ENCODE results near the gene ZNF385C. TPM values are rescaled to one million over a fixed set of nuclear protein-coding genes. Genes with fewer than 3 reads are reported as not detected.

ZNF385C gene
- total RNA-seq, 2 donors from 2014 or later: 1.4 to 2.1 TPM

- WGBS, 2 experiments (ENCODE audit: insufficient coverage in 1 of 2, insufficient read length in 1 of 2): 88 to 94% methylated on average over 10 of the region's 10 CpGs
- H3K36me3 ChIP-seq (ENCODE audit: control insufficient read depth, insufficient read depth, low read length): no peaks in the 10 kb centered on the region
- H3K9ac ChIP-seq (ENCODE audit: extremely low read depth, low read length, poor library complexity, severe bottlenecking): no peak overlapping the region
- H3K4me3 Mint-ChIP-seq: no peak overlapping the region
- no peaks in the 10 kb centered on the region for H3K9me3 ChIP-seq (ENCODE audit: control insufficient read depth, low read length)
- DNase-seq: no peak
- no peaks in the 10 kb centered on the region for H3K9me3 Mint-ChIP-seq
- H3K27me3 Mint-ChIP-seq (ENCODE audit: insufficient read depth): no peaks in the 10 kb centered on the region
- no peak overlapping the region for H3K4me3 ChIP-seq (ENCODE audit: low read length)
- no peaks in the 10 kb centered on the region for H3K36me3 Mint-ChIP-seq (ENCODE audit: low read depth)
- H3K4me1 Mint-ChIP-seq: peaks cover 6% of the 10 kb centered on the region
- TF ChIP-seq CTCF (conservative IDR thresholded peaks at IDR 0.05): no peak
- no peak overlapping the region for H3K27ac ChIP-seq (ENCODE audit: low read depth, low read length)
- H3K4me1 ChIP-seq (ENCODE audit: control insufficient read depth, insufficient read depth, low read length): no peaks in the 10 kb centered on the region
- H3K27me3 ChIP-seq (ENCODE audit: control insufficient read depth, insufficient read depth, low read length, poor library complexity, severe bottlenecking): no peaks in the 10 kb centered on the region
- no peak overlapping the region for H3K27ac Mint-ChIP-seq
Observed at GRCh38 chr17:42040818-42041217, 57.5 kb downstream of the ZNF385C start.

- 95 to 97% methylated on average over 45 to 77 of the region's 77 CpGs for WGBS, 2 experiments (ENCODE audit: insufficient coverage in 1 of 2, insufficient read length in 1 of 2)
- H3K36me3 ChIP-seq (ENCODE audit: control insufficient read depth, insufficient read depth, low read length): no peaks in the 10 kb centered on the region
- no peak for TF ChIP-seq CTCF (conservative IDR thresholded peaks at IDR 0.05)
- no peaks in the 10 kb centered on the region for H3K4me1 ChIP-seq (ENCODE audit: control insufficient read depth, insufficient read depth, low read length)
- no peaks in the 10 kb centered on the region for H3K27me3 ChIP-seq (ENCODE audit: control insufficient read depth, insufficient read depth, low read length, poor library complexity, severe bottlenecking)
- no peaks in the 10 kb centered on the region for H3K9me3 ChIP-seq (ENCODE audit: control insufficient read depth, low read length)
- Mint-ChIP-seq H3K27me3 (ENCODE audit: insufficient read depth) (no peaks in the 10 kb centered on the region), H3K27ac (no peak overlapping the region), H3K4me3 (no peak overlapping the region), H3K9me3 (no peaks in the 10 kb centered on the region), H3K36me3 (ENCODE audit: low read depth) (no peaks in the 10 kb centered on the region), H3K4me1 (peaks cover 7% of the 10 kb centered on the region)
- no peak overlapping the region for H3K9ac ChIP-seq (ENCODE audit: extremely low read depth, low read length, poor library complexity, severe bottlenecking)
- no peak overlapping the region for H3K27ac ChIP-seq (ENCODE audit: low read depth, low read length)
- DNase-seq: peak; percentile 50
- no peak overlapping the region for H3K4me3 ChIP-seq (ENCODE audit: low read length)
Observed at GRCh38 chr17:42039794-42040763, 58.2 kb downstream of the ZNF385C start.

GRCh38 chr17:42038221-42038973, 59.9 kb downstream of the ZNF385C start:
- H3K27ac ChIP-seq (ENCODE audit: low read depth, low read length): no peak overlapping the region
- no peaks in the 10 kb centered on the region for H3K27me3 ChIP-seq (ENCODE audit: control insufficient read depth, insufficient read depth, low read length, poor library complexity, severe bottlenecking)
- H3K36me3 ChIP-seq (ENCODE audit: control insufficient read depth, insufficient read depth, low read length): no peaks in the 10 kb centered on the region
- no peak overlapping the region for H3K4me3 ChIP-seq (ENCODE audit: low read length)
- H3K9me3 ChIP-seq (ENCODE audit: control insufficient read depth, low read length): no peaks in the 10 kb centered on the region
- no peaks in the 10 kb centered on the region for H3K4me1 ChIP-seq (ENCODE audit: control insufficient read depth, insufficient read depth, low read length)
- 83 to 92% methylated on average over 4 to 5 of the region's 5 CpGs for WGBS, 2 experiments (ENCODE audit: insufficient coverage in 1 of 2, insufficient read length in 1 of 2)
- no peaks in the 10 kb centered on the region for H3K27me3 Mint-ChIP-seq (ENCODE audit: insufficient read depth)
- H3K9me3 Mint-ChIP-seq: no peaks in the 10 kb centered on the region
- TF ChIP-seq CTCF (conservative IDR thresholded peaks at IDR 0.05): no peak
- H3K27ac Mint-ChIP-seq: no peak overlapping the region
- peaks cover 14% of the 10 kb centered on the region for H3K4me1 Mint-ChIP-seq
- no peaks in the 10 kb centered on the region for H3K36me3 Mint-ChIP-seq (ENCODE audit: low read depth)
- H3K4me3 Mint-ChIP-seq: no peak overlapping the region
- no peak overlapping the region for H3K9ac ChIP-seq (ENCODE audit: extremely low read depth, low read length, poor library complexity, severe bottlenecking)
- peak; percentile 66 for DNase-seq

Measured in endodermal cell (in vitro differentiated cells).